SIG-M5 (cell line): ENCODE measurements around the gene DAZ3.
"Not testable (repeated sequence)": the region's sequence is repeated elsewhere in the genome, so short reads cannot be mapped to it uniquely, and the experiment has no call there.

Experiments used
- DNase-seq: peaks from one replicate; lab custom pipeline; 2025; lab: John Stamatoyannopoulos, UW

Gene DAZ3, protein sequence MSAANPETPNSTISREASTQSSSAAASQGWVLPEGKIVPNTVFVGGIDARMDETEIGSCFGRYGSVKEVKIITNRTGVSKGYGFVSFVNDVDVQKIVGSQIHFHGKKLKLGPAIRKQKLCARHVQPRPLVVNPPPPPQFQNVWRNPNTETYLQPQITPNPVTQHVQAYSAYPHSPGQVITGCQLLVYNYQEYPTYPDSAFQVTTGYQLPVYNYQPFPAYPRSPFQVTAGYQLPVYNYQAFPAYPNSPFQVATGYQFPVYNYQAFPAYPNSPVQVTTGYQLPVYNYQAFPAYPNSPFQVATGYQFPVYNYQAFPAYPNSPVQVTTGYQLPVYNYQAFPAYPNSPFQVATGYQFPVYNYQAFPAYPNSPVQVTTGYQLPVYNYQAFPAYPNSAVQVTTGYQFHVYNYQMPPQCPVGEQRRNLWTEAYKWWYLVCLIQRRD

DNA sequence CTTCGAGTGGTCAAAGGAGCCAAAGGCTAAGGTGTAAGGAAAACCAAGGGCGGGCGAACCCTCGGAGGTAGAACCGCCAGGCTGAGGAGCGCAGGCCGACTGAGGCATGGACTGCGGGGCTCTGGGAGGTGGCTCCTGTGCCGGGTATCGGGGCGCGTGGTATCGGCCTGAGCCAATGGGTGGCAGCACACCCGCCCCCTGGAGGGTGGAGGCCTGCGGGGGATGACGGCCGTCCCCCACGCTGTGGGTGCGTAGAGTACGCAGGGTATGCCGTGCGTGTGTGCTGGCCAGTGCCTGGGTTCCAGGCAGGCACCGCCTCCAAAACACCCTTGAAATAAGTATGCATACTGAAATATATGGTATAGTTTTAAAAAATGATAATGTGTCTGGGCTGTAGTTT lies at the start of gene DAZ3:
DAZ3 (minus strand) TSS at position 101 of the 400 bp plus-strand sequence. CDS start 208 bp downstream, outside the sequence.
- DNase-seq, result not testable (repeated sequence)

- not testable (repeated sequence) for DNase-seq
Measured at GRCh38 chrY:24833619-24834018, 20.4 kb upstream of the DAZ3 start, which contains the start of gene DAZ4. TSS of gene DAZ4 (plus strand) at chrY:24833919. CDS start at chrY:24834127, 208 bp downstream.

DNA sequence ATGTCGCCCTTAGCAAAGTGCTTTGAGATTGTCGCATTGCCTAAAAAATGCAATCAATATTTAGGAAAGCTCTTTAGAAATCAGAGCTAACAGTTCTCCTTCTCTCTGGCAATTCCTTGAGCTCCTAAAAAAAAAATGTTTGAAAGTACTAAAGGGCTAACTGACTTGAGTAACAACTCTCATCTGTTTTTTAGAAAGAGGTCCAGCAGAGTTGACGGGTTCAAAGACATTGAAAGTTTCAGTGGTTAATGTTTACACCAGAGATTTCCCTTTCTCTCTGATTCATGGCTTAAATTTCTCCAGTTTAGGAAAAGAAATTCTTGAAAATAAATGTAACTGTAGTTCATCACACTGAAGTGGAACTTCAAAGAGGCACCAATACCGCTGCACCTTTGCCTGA lies 11.9 kb upstream of the DAZ3 start:
- DNase-seq, result not testable (repeated sequence)

GRCh38 chrY:24824184-24824879 lies 11.1 kb upstream of the DAZ3 start:
- DNase-seq, result not testable (repeated sequence)

- DNase-seq, result not testable (repeated sequence)
Measured at GRCh38 chrY:24821836-24822235, 8.6 kb upstream of the DAZ3 start.
